ENCODE data around the gene KIAA0513.
A peak's percentile ranks its signal among the peaks of the same experiment; 100 is the strongest.

KIAA0513 gene

GRCh38 chr16:85101956-85102630, 74.5 kb downstream of the KIAA0513 start:
- no peak for TF ChIP-seq PAX5 (IDR thresholded peaks at IDR 0.05; ENCODE audit: insufficient read depth, low read length, severe bottlenecking)
- no peak for TF ChIP-seq POU2F2 (IDR thresholded peaks at IDR 0.05; ENCODE audit: low read depth, low read length)
- TF ChIP-seq SPI1 (IDR thresholded peaks at IDR 0.05; ENCODE audit: low read depth, low read length): no peak
- no peak for TF ChIP-seq POLR2A (IDR thresholded peaks at IDR 0.05; ENCODE audit: low read depth, low read length)
- no peak for FAIRE-seq
- no peak for DNase-seq (ENCODE audit: insufficient read length, low spot score)

DNA sequence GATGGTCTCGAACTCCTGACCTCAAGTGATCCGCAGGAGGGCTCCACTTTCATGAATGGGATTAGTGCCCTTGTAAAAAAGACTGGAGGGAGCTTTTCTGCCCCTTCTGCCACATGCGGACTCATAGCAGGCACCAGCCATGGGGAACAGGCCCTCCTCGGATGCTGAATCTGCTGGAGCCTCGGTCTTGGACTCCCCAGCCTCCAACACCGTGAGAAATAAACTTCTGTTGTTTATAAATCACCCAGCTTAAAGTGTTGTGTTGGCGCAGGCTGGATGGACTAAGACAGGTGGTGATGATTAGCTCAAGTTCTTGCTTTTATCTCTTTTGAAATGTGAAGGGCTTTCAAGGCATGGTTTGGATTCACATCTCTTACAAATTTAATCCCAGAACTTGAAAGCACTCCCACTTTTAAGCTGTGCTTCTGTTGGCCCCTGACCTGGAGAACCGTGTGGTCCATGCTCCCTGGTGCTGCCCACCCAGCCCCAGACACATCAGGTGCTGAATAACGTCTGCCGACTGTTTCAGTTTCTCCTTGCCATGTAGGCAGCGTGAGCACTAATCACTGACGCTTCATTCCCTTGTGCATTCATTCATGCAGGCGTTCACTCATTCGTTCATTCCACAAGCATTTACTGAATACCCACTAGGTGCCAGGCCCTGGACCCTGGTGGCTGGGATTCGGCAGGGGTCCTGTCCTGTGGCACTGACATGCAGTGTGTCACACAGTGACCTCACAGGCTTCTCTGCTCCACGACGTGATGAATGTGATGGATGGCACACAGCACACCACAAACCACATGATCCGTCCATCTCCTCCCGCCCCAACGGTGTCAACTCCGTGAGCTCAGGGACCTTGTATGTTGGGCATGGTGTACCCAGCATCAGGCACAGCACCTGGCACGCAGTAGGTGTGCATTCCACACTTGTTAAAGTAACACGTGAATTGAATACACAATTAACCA, 75.8 kb downstream of the KIAA0513 start:
- DNase-seq (ENCODE audit: insufficient read length, low spot score) (no peak), FAIRE-seq (peak; percentile 87)
- peak; percentile 92 for TF ChIP-seq SPI1 (IDR thresholded peaks at IDR 0.05; ENCODE audit: low read depth, low read length)
- TF ChIP-seq TAF1 (IDR thresholded peaks at IDR 0.05; ENCODE audit: low read depth, low read length): no peak

DNA sequence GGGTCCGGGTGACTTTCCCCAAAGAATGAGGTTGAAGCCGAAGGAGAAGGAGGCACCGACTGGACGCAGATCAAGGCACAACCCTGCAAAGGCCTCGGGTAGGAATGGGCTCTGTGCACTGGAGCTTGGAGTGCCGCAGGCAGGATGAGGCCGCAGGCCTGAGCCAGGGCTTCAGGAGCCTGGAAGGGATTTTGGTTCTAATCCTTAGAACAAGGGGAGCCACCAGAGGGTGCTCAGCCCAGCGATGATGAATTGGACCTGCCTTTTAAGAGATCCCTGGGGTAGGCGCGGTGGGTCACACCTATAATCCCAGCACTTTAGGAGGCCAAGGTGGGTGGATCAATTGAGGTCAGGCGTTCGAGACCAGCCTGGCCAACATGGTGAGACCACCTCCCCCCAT, 76.6 kb downstream of the KIAA0513 start:
- DNase-seq (ENCODE audit: insufficient read length, low spot score): no peak
- FAIRE-seq: peak; percentile 33
- no peak for TF ChIP-seq POLR2AphosphoS5 (IDR thresholded peaks at IDR 0.05; ENCODE audit: low read depth, low read length)
- no peak for TF ChIP-seq SPI1 (IDR thresholded peaks at IDR 0.05; ENCODE audit: low read depth, low read length)
- TF ChIP-seq TAF1 (IDR thresholded peaks at IDR 0.05; ENCODE audit: low read depth, low read length): no peak
- no peak for TF ChIP-seq POLR2A (IDR thresholded peaks at IDR 0.05; ENCODE audit: low read depth, low read length)
- no peak for TF ChIP-seq PAX5 (IDR thresholded peaks at IDR 0.05; ENCODE audit: insufficient read depth, low read length, severe bottlenecking)
- no peak for TF ChIP-seq POU2F2 (IDR thresholded peaks at IDR 0.05; ENCODE audit: low read depth, low read length)

- no peak for TF ChIP-seq POLR2AphosphoS5 (IDR thresholded peaks at IDR 0.05; ENCODE audit: low read depth, low read length)
- TF ChIP-seq SPI1 (IDR thresholded peaks at IDR 0.05; ENCODE audit: low read depth, low read length): peak; percentile 90
- DNase-seq (ENCODE audit: insufficient read length, low spot score) (peak; percentile 48), FAIRE-seq (peak; percentile 95)
These were observed 77.3 kb downstream of the KIAA0513 start for GRCh38 chr16:85104821-85105391.

GRCh38 chr16:85105475-85105874, 77.9 kb downstream of the KIAA0513 start:
- TF ChIP-seq POU2F2 (IDR thresholded peaks at IDR 0.05; ENCODE audit: low read depth, low read length): no peak
- TF ChIP-seq POLR2AphosphoS5 (IDR thresholded peaks at IDR 0.05; ENCODE audit: low read depth, low read length): no peak
- no peak for TF ChIP-seq TAF1 (IDR thresholded peaks at IDR 0.05; ENCODE audit: low read depth, low read length)
- TF ChIP-seq PAX5 (IDR thresholded peaks at IDR 0.05; ENCODE audit: insufficient read depth, low read length, severe bottlenecking): no peak
- TF ChIP-seq SPI1 (IDR thresholded peaks at IDR 0.05; ENCODE audit: low read depth, low read length): no peak
- no peak for TF ChIP-seq POLR2A (IDR thresholded peaks at IDR 0.05; ENCODE audit: low read depth, low read length)
- DNase-seq (ENCODE audit: insufficient read length, low spot score): no peak
- no peak for FAIRE-seq

- DNase-seq (ENCODE audit: insufficient read length, low spot score) (no peak), FAIRE-seq (no peak)
- TF ChIP-seq TAF1 (IDR thresholded peaks at IDR 0.05; ENCODE audit: low read depth, low read length): no peak
- TF ChIP-seq POLR2AphosphoS5 (IDR thresholded peaks at IDR 0.05; ENCODE audit: low read depth, low read length): no peak
- no peak for TF ChIP-seq PAX5 (IDR thresholded peaks at IDR 0.05; ENCODE audit: insufficient read depth, low read length, severe bottlenecking)
- no peak for TF ChIP-seq SPI1 (IDR thresholded peaks at IDR 0.05; ENCODE audit: low read depth, low read length)
- TF ChIP-seq POLR2A (IDR thresholded peaks at IDR 0.05; ENCODE audit: low read depth, low read length): no peak
- TF ChIP-seq POU2F2 (IDR thresholded peaks at IDR 0.05; ENCODE audit: low read depth, low read length): no peak
These were observed 79.5 kb downstream of the KIAA0513 start for GRCh38 chr16:85107083-85107482.

DNA sequence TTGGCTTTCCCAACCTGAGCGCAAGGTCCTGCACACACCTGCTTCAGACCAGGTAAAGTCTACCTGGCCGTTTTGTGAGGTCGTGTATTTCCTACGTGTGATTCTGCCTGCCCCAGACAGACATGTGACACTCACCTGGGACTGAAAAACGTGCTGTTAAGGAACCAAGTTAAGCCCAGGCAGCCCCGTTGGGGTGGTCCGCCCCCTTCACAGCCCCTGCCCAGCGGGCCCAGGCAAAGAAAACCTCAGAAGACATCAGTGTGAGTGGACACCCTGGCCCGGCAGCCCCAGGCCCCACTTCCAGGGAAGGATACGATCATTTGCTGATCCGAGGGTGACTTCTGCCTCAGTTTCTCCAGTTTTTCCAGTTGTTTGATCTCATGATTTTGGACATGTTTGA, 79.9 kb downstream of the KIAA0513 start:
- TF ChIP-seq TAF1 (IDR thresholded peaks at IDR 0.05; ENCODE audit: low read depth, low read length) (no peak), PAX5 (IDR thresholded peaks at IDR 0.05; ENCODE audit: insufficient read depth, low read length, severe bottlenecking) (no peak), SPI1 (IDR thresholded peaks at IDR 0.05; ENCODE audit: low read depth, low read length) (no peak), POU2F2 (IDR thresholded peaks at IDR 0.05; ENCODE audit: low read depth, low read length) (no peak), POLR2AphosphoS5 (IDR thresholded peaks at IDR 0.05; ENCODE audit: low read depth, low read length) (no peak), POLR2A (IDR thresholded peaks at IDR 0.05; ENCODE audit: low read depth, low read length) (no peak)
- FAIRE-seq (no peak), DNase-seq (ENCODE audit: insufficient read length, low spot score) (no peak)

DNA sequence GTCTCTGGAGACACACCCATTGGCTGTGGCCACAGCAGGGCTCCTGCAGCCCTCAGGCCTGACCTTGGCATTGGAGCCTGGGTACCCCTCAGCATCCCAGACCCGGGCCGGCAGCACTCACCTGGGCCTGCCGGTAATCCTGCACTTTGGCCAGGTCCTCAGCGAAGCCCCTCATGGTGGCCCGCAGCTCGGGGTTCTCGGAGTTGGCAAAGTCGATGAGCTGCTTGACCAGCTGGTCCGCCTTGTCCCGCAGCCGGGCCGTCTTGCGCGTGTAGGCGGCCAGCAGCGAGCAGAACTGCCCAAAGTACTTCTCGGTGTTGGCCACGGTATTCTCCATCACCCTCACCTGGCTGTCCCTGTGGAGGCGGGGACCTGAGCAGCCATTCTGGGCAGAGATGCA, 82.5 kb downstream of the KIAA0513 start:
- TF ChIP-seq POLR2AphosphoS5 (IDR thresholded peaks at IDR 0.05; ENCODE audit: low read depth, low read length): no peak
- DNase-seq (ENCODE audit: insufficient read length, low spot score) (no peak), FAIRE-seq (no peak)

GRCh38 chr16:85111184-85111583, 83.6 kb downstream of the KIAA0513 start:
- no peak for TF ChIP-seq POLR2AphosphoS5 (IDR thresholded peaks at IDR 0.05; ENCODE audit: low read depth, low read length)
- TF ChIP-seq POU2F2 (IDR thresholded peaks at IDR 0.05; ENCODE audit: low read depth, low read length): no peak
- TF ChIP-seq PAX5 (IDR thresholded peaks at IDR 0.05; ENCODE audit: insufficient read depth, low read length, severe bottlenecking): no peak
- no peak for TF ChIP-seq TAF1 (IDR thresholded peaks at IDR 0.05; ENCODE audit: low read depth, low read length)
- no peak for TF ChIP-seq POLR2A (IDR thresholded peaks at IDR 0.05; ENCODE audit: low read depth, low read length)
- TF ChIP-seq SPI1 (IDR thresholded peaks at IDR 0.05; ENCODE audit: low read depth, low read length): no peak
- FAIRE-seq (no peak), DNase-seq (ENCODE audit: insufficient read length, low spot score) (no peak)

DNA sequence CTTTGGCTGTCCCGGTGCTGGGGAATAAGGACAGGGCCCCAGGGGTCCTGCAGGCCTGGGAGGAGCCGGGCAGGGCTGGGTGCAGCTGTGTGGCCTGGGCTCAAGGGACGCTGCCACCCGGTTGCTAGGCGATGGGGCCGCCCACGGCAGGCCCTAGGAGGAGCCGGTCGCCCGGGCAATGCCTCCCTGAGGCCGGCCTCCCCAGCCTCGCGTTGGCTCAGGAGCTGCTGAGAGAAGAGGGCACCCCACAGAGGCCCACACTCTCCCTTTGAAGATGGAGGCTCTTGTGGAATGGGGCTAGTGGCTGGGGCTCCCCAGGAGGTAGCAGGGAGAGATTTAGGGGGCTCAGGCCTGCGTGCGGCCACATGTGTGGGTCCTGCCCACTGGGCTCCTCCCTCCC, 84.8 kb downstream of the KIAA0513 start, which contains the start of gene CIBAR2:
Gene CIBAR2 (minus strand): TSS at position 109 of the 400 bp plus-strand sequence. CDS start 120 bp downstream, outside the sequence.
- FAIRE-seq (no peak), DNase-seq (ENCODE audit: insufficient read length, low spot score) (no peak)
- TF ChIP-seq POLR2A (IDR thresholded peaks at IDR 0.05; ENCODE audit: low read depth, low read length) (no peak), POLR2AphosphoS5 (IDR thresholded peaks at IDR 0.05; ENCODE audit: low read depth, low read length) (no peak), SPI1 (IDR thresholded peaks at IDR 0.05; ENCODE audit: low read depth, low read length) (no peak), PAX5 (IDR thresholded peaks at IDR 0.05; ENCODE audit: insufficient read depth, low read length, severe bottlenecking) (no peak), TAF1 (IDR thresholded peaks at IDR 0.05; ENCODE audit: low read depth, low read length) (no peak), POU2F2 (IDR thresholded peaks at IDR 0.05; ENCODE audit: low read depth, low read length) (no peak)
